Measurements from ENCODE around the gene AIMP1. TPM values are rescaled to one million over a fixed set of nuclear protein-coding genes. Genes with fewer than 3 reads are reported as not detected.

Gene AIMP1
- total and polyA plus RNA-seq, 2 of the 13 experiments (the other 11 are each of a cell fraction or from before 2014, with no cell fraction given), result 28.6 to 82.9 TPM

GRCh38 chr4:106287353-106287969 is 28.9 kb upstream of the AIMP1 start:
- FAIRE-seq (peak; percentile 81), DNase-seq (ENCODE audit: low spot score) (peak; percentile 97), ATAC-seq (peak; percentile 100)
- Histone ChIP-seq H3K4me3 (replicated peaks in 1 of 3; ENCODE audit: insufficient read depth in 1 of 3, low read depth in 2 of 3, low read length in 3 of 3) (no peak overlapping the region), H3K36me3 (replicated peaks in 1 of 2; ENCODE audit: control insufficient read depth in 1 of 2, insufficient read depth in 2 of 2, low read length in 2 of 2) (peaks cover 5 to 20% of the 10 kb centered on the region in 2 experiments), H3K4me1 (ENCODE audit: insufficient read depth, low read length) (peaks cover 37% of the 10 kb centered on the region), H3K79me2 (ENCODE audit: insufficient read depth, low read length) (peaks cover 65% of the 10 kb centered on the region), H3K27me3 (ENCODE audit: control insufficient read depth in 1 of 2, insufficient read depth in 2 of 2, low read length in 2 of 2) (no peaks in the 10 kb centered on the region), H3K9me3 (ENCODE audit: low read length) (no peaks in the 10 kb centered on the region), H2AFZ (ENCODE audit: low read length) (no peak overlapping the region), H3K4me2 (ENCODE audit: low read depth, low read length) (peak overlapping the region; percentile 21; the same call in 1 of the 2 replicates), H3K9ac (ENCODE audit: insufficient read depth, low read depth, low read length) (peak overlapping the region; percentile 71), H4K20me1 (ENCODE audit: insufficient read depth, low read length) (no peaks in the 10 kb centered on the region), H3K27ac (ENCODE audit: extremely low read length, insufficient read depth, low read length) (peak overlapping the region; percentile 98)
- ChIA-PET POLR2A (interaction anchor here (0.7 to 3.0 kb wide), 16 partner anchors 10 to 46 kb away, joined by 3 to 43 read pairs (median 4); partner anchors contain the start of genes AIMP1 and TBCK), CTCF (ENCODE audit: low intra/inter-chr PET ratio, low total read pairs) (no interaction called here)
- BruUV-seq (replicated peaks), result no TSS peak
- intact Hi-C loops (cut with micrococcal nuclease; ENCODE audit: unreplicated experiment) (loop anchor here (1.0 to 2.0 kb wide), 2 partner anchors 29 kb away; partner anchors contain the start of genes AIMP1 and TBCK), in situ Hi-C loops (cut with HindIII; ENCODE audit: extremely low pct_ligation_motif_present, low pct_unique_long_range_greater_than_20kb) (no loop called here)
- no peak for TF ChIP-seq CAMTA2 (CRISPR knock-in tag; IDR thresholded peaks at IDR 0.05; ENCODE audit: borderline replicate concordance)
- TF ChIP-seq MAFF (IDR thresholded peaks at IDR 0.05; ENCODE audit: low read depth, low read length), result peak; percentile 83
- TF ChIP-seq ATF5 (CRISPR knock-in tag; IDR thresholded peaks at IDR 0.05; ENCODE audit: low read depth), result no peak
- no peak for TF ChIP-seq HCFC1 (IDR thresholded peaks at IDR 0.05; ENCODE audit: low read depth, low read length)
- TF ChIP-seq ZBTB3 (CRISPR knock-in tag; IDR thresholded peaks at IDR 0.05; ENCODE audit: borderline replicate concordance, low read depth), result 0 out of 2 replicates have a peak, but pooled peaks have one; percentile 53
- TF ChIP-seq ZGPAT (CRISPR knock-in tag; IDR thresholded peaks at IDR 0.05), result peak; percentile 98
- TF ChIP-seq WIZ (CRISPR knock-in tag; IDR thresholded peaks at IDR 0.05), result peak; percentile 55; the same call in 1 of the 2 replicates
- TF ChIP-seq MED13 (CRISPR knock-in tag; IDR thresholded peaks at IDR 0.05), result peak; percentile 54; the same call in 1 of the 2 replicates
- no peak for TF ChIP-seq PAWR (CRISPR knock-in tag; IDR thresholded peaks at IDR 0.05; ENCODE audit: borderline replicate concordance)
- peak; percentile 100 for TF ChIP-seq ZNF644 (CRISPR knock-in tag; IDR thresholded peaks at IDR 0.05; ENCODE audit: low read depth)
- no peak for TF ChIP-seq MTA1 (CRISPR knock-in tag; IDR thresholded peaks at IDR 0.05; ENCODE audit: borderline replicate concordance)
- TF ChIP-seq ZNF639 (CRISPR knock-in tag; conservative IDR thresholded peaks at IDR 0.05), result peak; percentile 69; the same call in 1 of the 2 replicates
- peak; percentile 88 for TF ChIP-seq ZFP1 (CRISPR knock-in tag; IDR thresholded peaks at IDR 0.05)
- no peak; the same call in 1 of the 2 replicates for TF ChIP-seq ZNF749 (CRISPR knock-in tag; IDR thresholded peaks at IDR 0.05; ENCODE audit: borderline replicate concordance)
- peak; percentile 69; the same call in 1 of the 2 replicates for TF ChIP-seq ZNF232 (CRISPR knock-in tag; IDR thresholded peaks at IDR 0.05; ENCODE audit: borderline replicate concordance)
- peak; percentile 95 for TF ChIP-seq HDAC2 (CRISPR knock-in tag; IDR thresholded peaks at IDR 0.05)
- TF ChIP-seq HES4 (CRISPR knock-in tag; IDR thresholded peaks at IDR 0.05; ENCODE audit: borderline replicate concordance), result no peak
- peak; percentile 96 for TF ChIP-seq ISL2 (CRISPR knock-in tag; IDR thresholded peaks at IDR 0.05)
- peak; percentile 93 for TF ChIP-seq ZBTB25 (CRISPR knock-in tag; IDR thresholded peaks at IDR 0.05)
- TF ChIP-seq NR2F6 (IDR thresholded peaks at IDR 0.05), result peak; percentile 74; the same call in 1 of the 2 replicates
- TF ChIP-seq NR2F6 (CRISPR knock-in tag; IDR thresholded peaks at IDR 0.05), result peak; percentile 89
- TF ChIP-seq ZSCAN12 (CRISPR knock-in tag; IDR thresholded peaks at IDR 0.05), result 0 out of 2 replicates have a peak, but pooled peaks have one; percentile 42

All from HepG2 (cell line).